ENCODE data around the gene ABCF1. TPM values are rescaled to one million over a fixed set of nuclear protein-coding genes. Genes with fewer than 3 reads are reported as not detected.

ABCF1 gene
- total and polyA plus RNA-seq, 9 of the 15 experiments (the other 6 are each of a cell fraction or from before 2014, with no cell fraction given): 41.6 to 193 (median 102) TPM

- peaks cover 10% of the 10 kb centered on the region for H3K9me1 ChIP-seq (ENCODE audit: control insufficient read depth, insufficient read depth, low read length)
- ChIA-PET CTCF (ENCODE audit: low intra/inter-chr PET ratio) (interaction anchor here (0.7 kb wide), 1 partner anchor 24 kb away, joined by 3 read pairs; no protein-coding TSS in a partner anchor), POLR2A (interaction anchor here (3.0 kb wide), 1 partner anchor 11 kb away, joined by 41 read pairs; the partner anchor contains the start of genes GNL1 and PRR3)
- WGBS (ENCODE audit: insufficient coverage, low coverage, missing lambda C conversion rate): 77% methylated on average over 3 of the region's 3 CpGs
- no peak overlapping the region for H2AFZ ChIP-seq (ENCODE audit: low read depth, low read length)
- no peak for FAIRE-seq
- H3K4me1 ChIP-seq (replicated peaks in 1 of 2; ENCODE audit: control insufficient read depth in 2 of 2, insufficient read depth in 2 of 2, low read length in 2 of 2): peaks cover 15 to 28% of the 10 kb centered on the region in 2 experiments
- no peaks in the 10 kb centered on the region for H3K27me3 ChIP-seq (ENCODE audit: control insufficient read depth in 2 of 2, insufficient read depth in 2 of 2, low read length in 2 of 2)
- no peak overlapping the region for H3K4me2 ChIP-seq (ENCODE audit: insufficient read depth, low read length)
- no peaks in the 10 kb centered on the region for H3K9me3 ChIP-seq (replicated peaks; ENCODE audit: control insufficient read depth, insufficient read depth, low read depth, low read length)
- no peak for ATAC-seq
- no peak overlapping the region for H3K4me3 ChIP-seq
- BruUV-seq (replicated peaks): no TSS peak
- in situ Hi-C loops (cut with MboI) (no loop called here), intact Hi-C loops (cut with micrococcal nuclease) (no loop called here)
- peaks cover 38% of the 10 kb centered on the region for H3K79me2 ChIP-seq (ENCODE audit: control insufficient read depth, insufficient read depth, low read length)
- peak in 3 of 4 experiments; percentile 37 to 46 (median 45) for DNase-seq (ENCODE audit: extremely low read depth in 1 of 4, low spot score in 3 of 4)
- peaks cover 6% of the 10 kb centered on the region; the same call in 1 of the 2 replicates for H4K20me1 ChIP-seq (replicated peaks; ENCODE audit: control insufficient read depth, insufficient read depth, low read length)
- H3K36me3 ChIP-seq (ENCODE audit: control insufficient read depth, insufficient read depth, low read length): peaks cover 34% of the 10 kb centered on the region; the same call in 2 of the 3 replicates
- H3K27ac ChIP-seq (ENCODE audit: extremely low read depth, low read depth, low read length): no peak overlapping the region
- H3K9ac ChIP-seq (ENCODE audit: insufficient read depth in 1 of 2, low read depth in 2 of 2, low read length in 2 of 2): no peak overlapping the region
- TF ChIP-seq HOXB6 (CRISPR knock-in tag; IDR thresholded peaks at IDR 0.05; ENCODE audit: borderline replicate concordance) (no peak), KAT7 (CRISPR knock-in tag; IDR thresholded peaks at IDR 0.05; ENCODE audit: borderline replicate concordance) (no peak), JUND (IDR thresholded peaks at IDR 0.05; ENCODE audit: borderline replicate concordance, low read depth, low read length) (0 out of 2 replicates have a peak, but pooled peaks have one; percentile 33), JUND (tag; IDR thresholded peaks at IDR 0.05; ENCODE audit: borderline replicate concordance, low read depth, low read length) (no peak; the same call in 2 of the 3 replicates), KDM1A (IDR thresholded peaks at IDR 0.05) (no peak), MAZ (CRISPR knock-in tag; conservative IDR thresholded peaks at IDR 0.05 in 1 of 2, IDR thresholded peaks at IDR 0.05 in 1 of 2) (no peak), PHTF2 (CRISPR knock-in tag; IDR thresholded peaks at IDR 0.05) (no peak), ZNF12 (CRISPR knock-in tag; IDR thresholded peaks at IDR 0.05) (no peak), SIX5 (IDR thresholded peaks at IDR 0.05; ENCODE audit: borderline replicate concordance in 1 of 2, insufficient read depth in 1 of 2, low read depth in 1 of 2, low read length in 2 of 2) (no peak), BCL6 (CRISPR knock-in tag; IDR thresholded peaks at IDR 0.05) (no peak), MEIS2 (IDR thresholded peaks at IDR 0.05; ENCODE audit: partially characterized antibody) (peak; percentile 6), JUN (IDR thresholded peaks at IDR 0.05; ENCODE audit: borderline replicate concordance, low read depth, low read length) (no peak), JUN (CRISPR knock-in tag; IDR thresholded peaks at IDR 0.05; ENCODE audit: borderline replicate concordance) (no peak), NFIC (IDR thresholded peaks at IDR 0.05) (peak; percentile 84), SMARCE1 (IDR thresholded peaks at IDR 0.05) (no peak), PTTG1 (tag; IDR thresholded peaks at IDR 0.05; ENCODE audit: low read depth) (no peak)
Observed at GRCh38 chr6:30568245-30568644, 3.0 kb upstream of the ABCF1 start.

All from K562 (cell line).